Measurements from ENCODE around the gene TAF11. TPM values are rescaled to one million over a fixed set of nuclear protein-coding genes. Genes with fewer than 3 reads are reported as not detected.
A peak's percentile ranks its signal among the peaks of the same experiment; 100 is the strongest.

Gene TAF11
- total and polyA plus RNA-seq, 2 donors (not counting 3 experiments of a cell fraction or from before 2014, with no cell fraction given) = 30.7 to 37.1 TPM

- Histone ChIP-seq H3K79me2 (ENCODE audit: control insufficient read depth, insufficient read depth, low read length) (peaks cover 5% of the 10 kb centered on the region), H2AFZ (ENCODE audit: low read depth, low read length) (no peak overlapping the region), H3K27ac (ENCODE audit: insufficient read depth, low read depth, low read length) (peak overlapping the region; percentile 20), H3K9me1 (replicated peaks; ENCODE audit: control insufficient read depth, extremely low read depth, insufficient read depth, low read length) (no peaks in the 10 kb centered on the region), H4K20me1 (replicated peaks; ENCODE audit: control insufficient read depth, extremely low read depth, insufficient read depth, low read length) (no peaks in the 10 kb centered on the region), H3K9ac (replicated peaks; ENCODE audit: extremely low read depth, insufficient read depth, low read length) (no peak overlapping the region), H3K4me2 (ENCODE audit: insufficient read depth, low read length) (peak overlapping the region; percentile 22), H3K4me3 (replicated peaks in 1 of 3; ENCODE audit: insufficient read depth in 1 of 3, low read depth in 1 of 3, low read length in 3 of 3) (no peak overlapping the region), H3K36me3 (ENCODE audit: control insufficient read depth in 2 of 2, extremely low read depth in 1 of 2, insufficient read depth in 2 of 2, low read length in 2 of 2) (no peaks in the 10 kb centered on the region), H3K4me1 (ENCODE audit: control insufficient read depth, extremely low read depth, insufficient read depth, low read length) (peaks cover 25% of the 10 kb centered on the region), H3K27me3 (ENCODE audit: control insufficient read depth in 2 of 2, insufficient read depth in 2 of 2, low read length in 2 of 2) (no peaks in the 10 kb centered on the region), H3K9me3 (replicated peaks; ENCODE audit: control insufficient read depth, insufficient read depth, low read length) (no peaks in the 10 kb centered on the region)
- no TSS peak for BruUV-seq (replicated peaks)
- CTCF ChIA-PET = interaction anchor here (1.2 to 1.7 kb wide), 2 partner anchors 22 to 326 kb away, joined by 3 to 4 read pairs; no protein-coding TSS in a partner anchor
- dilution Hi-C loops (cut with MboI; ENCODE audit: extremely low pct_ligation_motif_present, low sequenced_read_pairs) (no loop called here), intact Hi-C loops (cut with micrococcal nuclease) (no loop called here)
- FAIRE-seq (no peak), DNase-seq (ENCODE audit: low read depth, low spot score) (peak; percentile 12)
- TF ChIP-seq MAX (IDR thresholded peaks at IDR 0.05; ENCODE audit: insufficient read depth, insufficient read length) (no peak), MYC (IDR thresholded peaks at IDR 0.05; ENCODE audit: low read depth, low read length) (no peak), EZH2 (IDR thresholded peaks at IDR 0.05; ENCODE audit: borderline replicate concordance, low read depth, low read length, severe bottlenecking) (no peak), JUN (IDR thresholded peaks at IDR 0.05; ENCODE audit: borderline replicate concordance, insufficient read depth, insufficient read length, low read depth) (no peak), GATA2 (IDR thresholded peaks at IDR 0.05; ENCODE audit: insufficient read depth, insufficient read length, low read depth, low read length) (no peak)
- TF ChIP-seq, protein P1, sequence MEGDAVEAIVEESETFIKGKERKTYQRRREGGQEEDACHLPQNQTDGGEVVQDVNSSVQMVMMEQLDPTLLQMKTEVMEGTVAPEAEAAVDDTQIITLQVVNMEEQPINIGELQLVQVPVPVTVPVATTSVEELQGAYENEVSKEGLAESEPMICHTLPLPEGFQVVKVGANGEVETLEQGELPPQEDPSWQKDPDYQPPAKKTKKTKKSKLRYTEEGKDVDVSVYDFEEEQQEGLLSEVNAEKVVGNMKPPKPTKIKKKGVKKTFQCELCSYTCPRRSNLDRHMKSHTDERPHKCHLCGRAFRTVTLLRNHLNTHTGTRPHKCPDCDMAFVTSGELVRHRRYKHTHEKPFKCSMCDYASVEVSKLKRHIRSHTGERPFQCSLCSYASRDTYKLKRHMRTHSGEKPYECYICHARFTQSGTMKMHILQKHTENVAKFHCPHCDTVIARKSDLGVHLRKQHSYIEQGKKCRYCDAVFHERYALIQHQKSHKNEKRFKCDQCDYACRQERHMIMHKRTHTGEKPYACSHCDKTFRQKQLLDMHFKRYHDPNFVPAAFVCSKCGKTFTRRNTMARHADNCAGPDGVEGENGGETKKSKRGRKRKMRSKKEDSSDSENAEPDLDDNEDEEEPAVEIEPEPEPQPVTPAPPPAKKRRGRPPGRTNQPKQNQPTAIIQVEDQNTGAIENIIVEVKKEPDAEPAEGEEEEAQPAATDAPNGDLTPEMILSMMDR (IDR thresholded peaks at IDR 0.05; ENCODE audit: extremely low read depth in 1 of 2, insufficient read depth in 1 of 2, low read depth in 1 of 2, low read length in 2 of 2) = no peak
- POLR2A ChIA-PET = no interaction called here
These were observed 26.5 kb upstream of the TAF11 start for GRCh38 chr6:34914358-34914757.

Measured in endothelial cell of umbilical vein (primary cell).